GM18508 (cell line): ENCODE results near the gene TMEM94.
"Not testable (repeated sequence)": the region's sequence is repeated elsewhere in the genome, so short reads cannot be mapped to it uniquely, and the experiment has no call there.

Experiments used
- ATAC-seq: cut with Tn5 transposase; IDR thresholded peaks from one replicate; pipeline ENCODE4 v1.9.1; 2021; ENCODE audit warnings: moderate number of reproducible peaks; ENCODE audit not compliant: insufficient read depth, unreplicated experiment

Gene TMEM94

GRCh38 chr17:75507733-75508719, 51.6 kb downstream of the TMEM94 start:
- no peak for ATAC-seq

GRCh38 chr17:75508931-75509361, 52.5 kb downstream of the TMEM94 start:
- ATAC-seq = no peak

- ATAC-seq = no peak
Observed at GRCh38 chr17:75509528-75510258, 53.3 kb downstream of the TMEM94 start.

GRCh38 chr17:75511270-75511609, 54.8 kb downstream of the TMEM94 start:
- no peak for ATAC-seq

- no peak for ATAC-seq
Observed at GRCh38 chr17:75511610-75512575, 55.5 kb downstream of the TMEM94 start.

GRCh38 chr17:75512926-75513640, 56.6 kb downstream of the TMEM94 start:
- no peak for ATAC-seq

GRCh38 chr17:75513641-75514000, 57.2 kb downstream of the TMEM94 start:
- no peak for ATAC-seq

- no peak for ATAC-seq
Observed at GRCh38 chr17:75514299-75514918, 58.0 kb downstream of the TMEM94 start.

- no peak for ATAC-seq
Observed at GRCh38 chr17:75514919-75515495, 58.6 kb downstream of the TMEM94 start.

- ATAC-seq = no peak
Observed at GRCh38 chr17:75515496-75516254, 59.2 kb downstream of the TMEM94 start, which contains the start of gene CASKIN2. CASKIN2 (minus strand) TSS chr17:75515537; CDS start chr17:75513804, 1,733 bp downstream.

- ATAC-seq = no peak
Observed at GRCh38 chr17:75516255-75516618, 59.8 kb downstream of the TMEM94 start, which contains the start of gene TSEN54. TSEN54 (plus strand) TSS chr17:75516528; CDS start chr17:75516561, 33 bp downstream.

GRCh38 chr17:75516619-75517296, 60.3 kb downstream of the TMEM94 start:
- ATAC-seq = no peak

GRCh38 chr17:75517297-75517865, 60.9 kb downstream of the TMEM94 start:
- ATAC-seq = no peak

- ATAC-seq = no peak
Observed at GRCh38 chr17:75518201-75518600, 61.8 kb downstream of the TMEM94 start.

GRCh38 chr17:75518983-75519537, 62.6 kb downstream of the TMEM94 start:
- ATAC-seq = no peak

- ATAC-seq = not testable (repeated sequence)
Observed at GRCh38 chr17:75520413-75520812, 64.0 kb downstream of the TMEM94 start.

GRCh38 chr17:75521290-75521689, 64.9 kb downstream of the TMEM94 start:
- ATAC-seq = no peak
